HepG2 (cell line): ENCODE results near the gene ATP6V1F. TPM values are rescaled to one million over a fixed set of nuclear protein-coding genes. Genes with fewer than 3 reads are reported as not detected.
A peak's percentile ranks its signal among the peaks of the same experiment; 100 is the strongest.

Experiments
- ATAC-seq: fragments of 200-7000 bp; cut with Tn5 transposase; 3 replicates; pipeline ENCODE4 v1.9.1; 2020; ENCODE audit warnings: mild to moderate bottlenecking, moderate library complexity
- BruUV-seq: library from RNA; stranded (reverse); fragments of 400-500 nt; replicated peaks from 2 replicates; lab custom pipeline; 2021; lab: Mats Ljungman, UMichigan
- CTCF ChIA-PET: fragments of 300-600 bp; formaldehyde crosslinking; extraction: SDS; loops from one replicate; lab custom pipeline; 2021; ENCODE audit warnings: low total read pairs, inconsistent platforms, low intra/inter-chr PET ratio; lab: Yijun Ruan, JAX
- POLR2A ChIA-PET: fragments of 350-600 bp; sonication (Branson Sonifier 250); formaldehyde crosslinking; loops from one replicate; lab custom pipeline; 2020; ENCODE audit warnings: antibody characterized with exemption, inconsistent platforms; lab: Yijun Ruan, JAX
- DNase-seq: peaks from one replicate; pipeline ENCODE4 v3.0.0-alpha.2; 2015; ENCODE audit warnings: low spot score
- FAIRE-seq: peaks from 3 replicates; lab custom pipeline; 2011; peaks lifted over from hg19 to GRCh38; lab: Jason Lieb, UNC
- H2AFZ ChIP-seq: one replicate; pipeline ENCODE4 v1.6.1; 2011; ENCODE audit warnings: low read length, inconsistent platforms
- H3K27ac ChIP-seq: fragments of 300-600 bp; 3 replicates; pipeline ENCODE4 v1.8.0; 2011; ENCODE audit warnings: mixed run types, mild to moderate bottlenecking, mixed read lengths, low read length, inconsistent platforms; ENCODE audit not compliant: insufficient read depth; ENCODE audit errors: extremely low read length
- H3K27me3 ChIP-seq, 2 experiments: fragments of 200-600 bp in 1 of 2; 2 replicates in 1 of 2; 3 replicates in 1 of 2; pipeline versions ENCODE4 v1.6.0 to v1.8.0; 2011; ENCODE audit warnings: low read length in 2 of 2, mild to moderate bottlenecking in 2 of 2, moderate library complexity in 2 of 2, inconsistent platforms in 1 of 2; ENCODE audit not compliant: insufficient read depth in 2 of 2, control insufficient read depth in 1 of 2
- H3K36me3 ChIP-seq, 2 experiments: fragments of 200-600 bp in 1 of 2; replicated peaks in 1 of 2; 2 replicates in 1 of 2; 3 replicates in 1 of 2; pipeline versions ENCODE4 v1.5.1 to v1.8.0; 2011; ENCODE audit warnings: low read length in 2 of 2, inconsistent platforms in 1 of 2; ENCODE audit not compliant: insufficient read depth in 2 of 2, control insufficient read depth in 1 of 2
- H3K4me1 ChIP-seq: 2 replicates; pipeline ENCODE4 v1.5.1; 2012; ENCODE audit warnings: low read length, inconsistent platforms; ENCODE audit not compliant: insufficient read depth
- H3K4me2 ChIP-seq: 2 replicates; pipeline ENCODE4 v1.6.0; 2011; ENCODE audit warnings: low read depth, low read length, inconsistent platforms
- H3K4me3 ChIP-seq, 3 experiments: fragments of 200-600 bp in 1 of 3; sonication (generic), shearing (Covaris generic) in 1 of 3; replicated peaks in 1 of 3; 2 replicates each; pipeline ENCODE4 v1.5.1; 2011 to 2016; ENCODE audit warnings: low read length in 3 of 3, inconsistent platforms in 2 of 3, low read depth in 2 of 3, mild to moderate bottlenecking in 2 of 3, control low read depth in 1 of 3, mixed read lengths in 1 of 3; ENCODE audit not compliant: insufficient read depth in 1 of 3
- H3K79me2 ChIP-seq: one replicate; pipeline ENCODE4 v1.6.1; 2011; ENCODE audit warnings: low read length, inconsistent platforms; ENCODE audit not compliant: insufficient read depth
- H3K9ac ChIP-seq: 2 replicates; pipeline ENCODE4 v1.6.0; 2011; ENCODE audit warnings: mild to moderate bottlenecking, low read depth, low read length, inconsistent platforms; ENCODE audit not compliant: insufficient read depth
- H3K9me3 ChIP-seq: 2 replicates; pipeline ENCODE4 v1.5.1; 2012; ENCODE audit warnings: mild to moderate bottlenecking, low read length
- H4K20me1 ChIP-seq: 2 replicates; pipeline ENCODE4 v1.6.0; 2011; ENCODE audit warnings: inconsistent platforms, mild to moderate bottlenecking, low read length, moderate library complexity; ENCODE audit not compliant: insufficient read depth
- BORCS8-MEF2B ChIP-seq: sonication (generic); formaldehyde crosslinking; IDR thresholded peaks from 2 replicates; pipeline ENCODE4 v1.8.0; 2022; ENCODE audit warnings: mild to moderate bottlenecking, missing genetic modification reagents
- CC2D1A ChIP-seq: sonication (generic); formaldehyde crosslinking; IDR thresholded peaks from 2 replicates; pipeline ENCODE4 v1.8.1; 2023; ENCODE audit warnings: mild to moderate bottlenecking, missing genetic modification reagents
- HCFC1 ChIP-seq: fragments of 150-350 bp; IDR thresholded peaks from 2 replicates; pipeline ENCODE4 v1.6.1; 2014; ENCODE audit warnings: low read depth, low read length
- KDM6A ChIP-seq: IDR thresholded peaks from 2 replicates; pipeline ENCODE4 v1.6.1; 2016; ENCODE audit warnings: low read depth
- NBN ChIP-seq: fragments of 450-650 bp; conservative IDR thresholded peaks from 2 replicates; pipeline ENCODE4 v1.6.1; 2017
- SATB2 ChIP-seq: sonication (generic); formaldehyde crosslinking; IDR thresholded peaks from 2 replicates; pipeline ENCODE4 v1.5.0; 2020; ENCODE audit warnings: missing genetic modification reagents
- SKI ChIP-seq: fragments of 450-650 bp; IDR thresholded peaks from one replicate; pipeline ENCODE4 v1.6.1; 2018; ENCODE audit warnings: mild to moderate bottlenecking; ENCODE audit not compliant: partially characterized antibody
- ZFX ChIP-seq: sonication (generic); formaldehyde crosslinking; IDR thresholded peaks from 2 replicates; pipeline ENCODE4 v1.4.0; 2020; ENCODE audit warnings: mild to moderate bottlenecking, low read depth, missing genetic modification reagents, moderate library complexity
- ZKSCAN8 ChIP-seq: IDR thresholded peaks from 2 replicates; pipeline ENCODE4 v1.6.1; 2016; ENCODE audit warnings: borderline replicate concordance, missing genetic modification reagents, missing compliant biosample characterization
- ZNF644 ChIP-seq: IDR thresholded peaks from 2 replicates; pipeline ENCODE4 v1.6.1; 2016; ENCODE audit warnings: low read depth
- WGBS: methylation state at CpG from one replicate; pipeline ENCODE4 v1.1.6; 2017; ENCODE audit warnings: low lambda C conversion rate; 5-methylcytosine and 5-hydroxymethylcytosine counted together
- in situ Hi-C: cut with HindIII; loops from 2 replicates; pipeline ENCODE4 v1.10.0; 2017; ENCODE audit warnings: low pct_unique_long_range_greater_than_20kb; ENCODE audit not compliant: extremely low pct_ligation_motif_present
- intact Hi-C: fragments of 100-400 bp; cut with micrococcal nuclease; formaldehyde crosslinking; loops from one replicate; pipeline ENCODE4 v1.10.0; 2022; ENCODE audit not compliant: unreplicated experiment
- polyA plus RNA-seq, 8 experiments: library from polyadenylated mRNA; depleted of rRNA in 3 of 8; stranded (reverse) in 7 of 8; unstranded in 1 of 8; fragments of >200 nt; fragmentation: Illumina TruSeq in 4 of 8; extraction: Trizol in 4 of 8; gene quantifications; 2 replicates each; pipeline versions ENCODE4 v1.2.1 to v1.2.3, GENCODE V29; 2011 to 2016; ENCODE audit warnings: low read depth in 4 of 8, missing spikeins in 1 of 8, mixed read lengths in 1 of 8; ENCODE audit not compliant: insufficient read depth in 1 of 8
- total RNA-seq, 5 experiments: library from RNA; depleted of rRNA; stranded (reverse); fragments of >200 nt; fragmentation: Illumina TruSeq; extraction: Trizol; gene quantifications; 2 replicates each; pipeline ENCODE4 v1.2.3, GENCODE V29; 2016; ENCODE audit warnings: low read depth in 1 of 5
- TF ChIP-seq, protein P1 (sequence below): sonication (generic); formaldehyde crosslinking; IDR thresholded peaks from 2 replicates; pipeline ENCODE4 v1.5.1; 2020; ENCODE audit warnings: missing genetic modification reagents, mild to moderate bottlenecking, borderline replicate concordance
- TF ChIP-seq, protein P2 (sequence below): sonication (generic); formaldehyde crosslinking; IDR thresholded peaks from 2 replicates; pipeline ENCODE4 v1.4.0; 2020; ENCODE audit warnings: missing genetic modification reagents
- TF ChIP-seq, protein P3 (sequence below): sonication (generic); formaldehyde crosslinking; IDR thresholded peaks from 2 replicates; pipeline ENCODE4 v1.4.0; 2020; ENCODE audit warnings: missing genetic modification reagents
- TF ChIP-seq, protein P4 (sequence below): sonication (generic); formaldehyde crosslinking; IDR thresholded peaks from 2 replicates; pipeline ENCODE4 v1.4.0; 2020; ENCODE audit warnings: missing genetic modification reagents, low read depth, mild to moderate bottlenecking, borderline replicate concordance

ATP6V1F gene
- total and polyA plus RNA-seq, 2 of the 13 experiments (the other 11 are each of a cell fraction or from before 2014, with no cell fraction given), result 87.2 to 132 TPM

DNA sequence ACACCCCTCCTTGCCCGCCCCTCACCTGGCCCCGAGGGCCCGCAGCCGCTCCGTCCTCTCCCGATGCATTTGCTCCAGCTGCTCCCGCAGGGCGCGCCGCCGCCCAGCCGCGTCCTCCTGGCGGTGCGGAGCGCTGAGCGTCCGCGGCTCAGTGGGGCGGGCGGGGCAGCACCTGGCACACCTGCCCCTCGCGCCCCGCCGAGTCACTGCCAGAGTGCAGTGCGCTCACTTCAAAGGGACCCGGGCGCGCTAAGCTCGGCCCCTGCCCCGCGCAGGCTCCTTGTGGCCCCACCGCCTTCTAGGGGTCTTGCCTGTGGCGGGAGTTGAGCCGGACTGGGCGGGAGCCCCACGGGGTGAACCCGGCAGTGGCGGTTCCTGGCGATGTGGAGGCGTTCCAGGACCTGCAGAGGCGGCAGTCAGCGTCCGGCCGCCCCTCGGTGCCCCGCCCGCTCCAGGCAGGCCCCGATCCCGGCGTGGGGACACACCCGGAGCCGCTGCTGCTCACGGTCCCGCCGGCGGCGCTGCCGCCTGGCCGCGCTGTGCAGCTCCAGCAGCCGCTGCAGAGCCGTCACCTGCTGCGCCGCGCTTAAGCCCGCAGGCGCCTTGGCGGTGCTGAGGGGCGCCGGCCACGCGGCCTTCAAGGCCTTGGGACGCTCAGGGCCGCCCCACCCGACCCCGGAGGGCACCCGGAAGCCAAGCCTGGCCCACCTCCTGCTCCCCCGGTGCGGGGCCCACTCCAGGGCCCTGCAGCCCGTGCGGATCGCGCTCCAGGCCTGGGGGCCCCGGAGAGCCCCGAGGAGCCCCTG lies 6.7 kb downstream of the ATP6V1F start:
- ChIA-PET CTCF (no interaction called here), POLR2A (no interaction called here)
- Histone ChIP-seq H2AFZ (no peak overlapping the region), H3K27ac (no peak overlapping the region), H3K36me3 (peaks cover 0 to 5% of the 10 kb centered on the region in 2 experiments; a peak in 2 of 5 replicates), H3K4me2 (peak overlapping the region; percentile 83), H3K9ac (peak overlapping the region; percentile 40), H3K79me2 (no peaks in the 10 kb centered on the region), H3K27me3 (peaks cover 3 to 12% of the 10 kb centered on the region in 2 experiments; a peak in 4 of 5 replicates), H3K9me3 (no peaks in the 10 kb centered on the region), H4K20me1 (no peaks in the 10 kb centered on the region), H3K4me1 (peaks cover 38% of the 10 kb centered on the region), H3K4me3 (peak overlapping the region; percentile 63 to 73 (median 68))
- DNase-seq (no peak), ATAC-seq (peak; percentile 88), FAIRE-seq (no peak)
- WGBS, result 2% methylated on average over 16 of the region's 86 CpGs
- intact Hi-C loops, result loop anchor here (10.0 kb wide), 1 partner anchor 85 kb away; no protein-coding TSS in a partner anchor
- in situ Hi-C loops, result no loop called here
- no TSS peak for BruUV-seq
- TF ChIP-seq SKI (no peak), BORCS8-MEF2B (CRISPR knock-in tag) (0 out of 2 replicates have a peak, but pooled peaks have one; percentile 27), KDM6A (CRISPR knock-in tag) (no peak), HCFC1 (no peak), SATB2 (CRISPR knock-in tag) (0 out of 2 replicates have a peak, but pooled peaks have one; percentile 54), ZNF644 (CRISPR knock-in tag) (no peak), ZKSCAN8 (CRISPR knock-in tag) (no peak), ZFX (peak; percentile 81), CC2D1A (CRISPR knock-in tag) (no peak), NBN (no peak)
- TF ChIP-seq, protein P1, sequence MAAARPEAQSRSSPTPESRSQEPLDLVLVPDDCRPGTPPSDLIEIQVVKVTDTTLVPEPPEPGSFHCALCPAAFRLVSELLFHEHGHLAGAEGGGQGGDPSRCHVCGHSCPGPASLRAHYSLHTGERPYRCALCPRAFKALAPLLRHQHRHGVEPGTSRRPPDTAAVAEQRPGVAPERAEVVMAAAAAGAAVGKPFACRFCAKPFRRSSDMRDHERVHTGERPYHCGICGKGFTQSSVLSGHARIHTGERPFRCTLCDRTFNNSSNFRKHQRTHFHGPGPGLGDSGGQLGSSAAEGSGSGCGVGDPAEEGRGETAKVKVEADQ (CRISPR knock-in tag), result 0 out of 2 replicates have a peak, but pooled peaks have one; percentile 55
- TF ChIP-seq, protein P2, sequence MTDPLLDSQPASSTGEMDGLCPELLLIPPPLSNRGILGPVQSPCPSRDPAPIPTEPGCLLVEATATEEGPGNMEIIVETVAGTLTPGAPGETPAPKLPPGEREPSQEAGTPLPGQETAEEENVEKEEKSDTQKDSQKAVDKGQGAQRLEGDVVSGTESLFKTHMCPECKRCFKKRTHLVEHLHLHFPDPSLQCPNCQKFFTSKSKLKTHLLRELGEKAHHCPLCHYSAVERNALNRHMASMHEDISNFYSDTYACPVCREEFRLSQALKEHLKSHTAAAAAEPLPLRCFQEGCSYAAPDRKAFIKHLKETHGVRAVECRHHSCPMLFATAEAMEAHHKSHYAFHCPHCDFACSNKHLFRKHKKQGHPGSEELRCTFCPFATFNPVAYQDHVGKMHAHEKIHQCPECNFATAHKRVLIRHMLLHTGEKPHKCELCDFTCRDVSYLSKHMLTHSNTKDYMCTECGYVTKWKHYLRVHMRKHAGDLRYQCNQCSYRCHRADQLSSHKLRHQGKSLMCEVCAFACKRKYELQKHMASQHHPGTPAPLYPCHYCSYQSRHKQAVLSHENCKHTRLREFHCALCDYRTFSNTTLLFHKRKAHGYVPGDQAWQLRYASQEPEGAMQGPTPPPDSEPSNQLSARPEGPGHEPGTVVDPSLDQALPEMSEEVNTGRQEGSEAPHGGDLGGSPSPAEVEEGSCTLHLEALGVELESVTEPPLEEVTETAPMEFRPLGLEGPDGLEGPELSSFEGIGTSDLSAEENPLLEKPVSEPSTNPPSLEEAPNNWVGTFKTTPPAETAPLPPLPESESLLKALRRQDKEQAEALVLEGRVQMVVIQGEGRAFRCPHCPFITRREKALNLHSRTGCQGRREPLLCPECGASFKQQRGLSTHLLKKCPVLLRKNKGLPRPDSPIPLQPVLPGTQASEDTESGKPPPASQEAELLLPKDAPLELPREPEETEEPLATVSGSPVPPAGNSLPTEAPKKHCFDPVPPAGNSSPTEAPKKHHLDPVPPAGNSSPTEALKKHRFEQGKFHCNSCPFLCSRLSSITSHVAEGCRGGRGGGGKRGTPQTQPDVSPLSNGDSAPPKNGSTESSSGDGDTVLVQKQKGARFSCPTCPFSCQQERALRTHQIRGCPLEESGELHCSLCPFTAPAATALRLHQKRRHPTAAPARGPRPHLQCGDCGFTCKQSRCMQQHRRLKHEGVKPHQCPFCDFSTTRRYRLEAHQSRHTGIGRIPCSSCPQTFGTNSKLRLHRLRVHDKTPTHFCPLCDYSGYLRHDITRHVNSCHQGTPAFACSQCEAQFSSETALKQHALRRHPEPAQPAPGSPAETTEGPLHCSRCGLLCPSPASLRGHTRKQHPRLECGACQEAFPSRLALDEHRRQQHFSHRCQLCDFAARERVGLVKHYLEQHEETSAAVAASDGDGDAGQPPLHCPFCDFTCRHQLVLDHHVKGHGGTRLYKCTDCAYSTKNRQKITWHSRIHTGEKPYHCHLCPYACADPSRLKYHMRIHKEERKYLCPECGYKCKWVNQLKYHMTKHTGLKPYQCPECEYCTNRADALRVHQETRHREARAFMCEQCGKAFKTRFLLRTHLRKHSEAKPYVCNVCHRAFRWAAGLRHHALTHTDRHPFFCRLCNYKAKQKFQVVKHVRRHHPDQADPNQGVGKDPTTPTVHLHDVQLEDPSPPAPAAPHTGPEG (CRISPR knock-in tag), result 0 out of 2 replicates have a peak, but pooled peaks have one; percentile 43
- TF ChIP-seq, protein P3, sequence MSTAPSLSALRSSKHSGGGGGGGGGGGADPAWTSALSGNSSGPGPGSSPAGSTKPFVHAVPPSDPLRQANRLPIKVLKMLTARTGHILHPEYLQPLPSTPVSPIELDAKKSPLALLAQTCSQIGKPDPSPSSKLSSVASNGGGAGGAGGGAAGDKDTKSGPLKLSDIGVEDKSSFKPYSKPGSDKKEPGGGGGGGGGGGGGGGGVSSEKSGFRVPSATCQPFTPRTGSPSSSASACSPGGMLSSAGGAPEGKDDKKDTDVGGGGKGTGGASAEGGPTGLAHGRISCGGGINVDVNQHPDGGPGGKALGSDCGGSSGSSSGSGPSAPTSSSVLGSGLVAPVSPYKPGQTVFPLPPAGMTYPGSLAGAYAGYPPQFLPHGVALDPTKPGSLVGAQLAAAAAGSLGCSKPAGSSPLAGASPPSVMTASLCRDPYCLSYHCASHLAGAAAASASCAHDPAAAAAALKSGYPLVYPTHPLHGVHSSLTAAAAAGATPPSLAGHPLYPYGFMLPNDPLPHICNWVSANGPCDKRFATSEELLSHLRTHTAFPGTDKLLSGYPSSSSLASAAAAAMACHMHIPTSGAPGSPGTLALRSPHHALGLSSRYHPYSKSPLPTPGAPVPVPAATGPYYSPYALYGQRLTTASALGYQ, result no peak
- TF ChIP-seq, protein P4, sequence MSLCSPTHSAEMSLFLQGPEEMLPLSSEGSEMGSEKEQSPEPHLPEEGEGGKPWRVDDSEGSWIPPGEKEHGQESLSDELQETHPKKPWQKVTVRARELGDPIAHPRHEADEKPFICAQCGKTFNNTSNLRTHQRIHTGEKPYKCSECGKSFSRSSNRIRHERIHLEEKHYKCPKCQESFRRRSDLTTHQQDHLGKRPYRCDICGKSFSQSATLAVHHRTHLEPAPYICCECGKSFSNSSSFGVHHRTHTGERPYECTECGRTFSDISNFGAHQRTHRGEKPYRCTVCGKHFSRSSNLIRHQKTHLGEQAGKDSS, result no peak
